Fibroblast of pulmonary artery (primary cell): Measurements from ENCODE around the gene MAIP1.

Experiments
- DNase-seq: peaks from one replicate; pipeline ENCODE4 v3.0.0-alpha.2; 2010; ENCODE audit warnings: low read depth
- H3K4me3 ChIP-seq: replicated peaks from 2 replicates; pipeline ENCODE4 v1.5.1; 2011; ENCODE audit warnings: low read depth, mild to moderate bottlenecking, control low read depth, low read length, moderate library complexity
- TF ChIP-seq, protein P1 (sequence below): IDR thresholded peaks from 2 replicates; pipeline ENCODE4 v1.5.1; 2011; ENCODE audit warnings: mild to moderate bottlenecking, control low read depth, low read length, inconsistent platforms; ENCODE audit errors: missing control alignments

MAIP1 gene

DNA sequence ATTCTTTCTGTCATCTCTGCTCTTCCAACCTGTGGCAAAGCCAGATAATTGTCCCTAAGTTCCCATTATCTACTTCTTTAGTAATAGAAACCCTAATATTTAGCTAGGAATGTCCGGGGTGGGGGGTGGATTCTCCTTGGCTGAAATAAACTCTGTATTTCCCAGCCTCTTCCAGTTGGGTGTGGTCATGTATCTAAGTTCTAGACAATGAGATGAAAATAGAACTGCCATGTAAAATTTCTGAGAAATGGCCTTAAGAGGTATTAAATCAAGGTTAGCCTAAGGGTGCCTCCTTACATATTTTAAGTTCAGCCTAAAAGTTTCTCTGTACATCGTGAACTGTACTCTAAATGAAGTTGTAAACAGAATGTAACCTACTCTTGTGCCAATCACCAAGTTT is 39.5 kb downstream of the MAIP1 start:
- H3K4me3 ChIP-seq, result no peak overlapping the region
- no peak for DNase-seq
- TF ChIP-seq, protein P1, sequence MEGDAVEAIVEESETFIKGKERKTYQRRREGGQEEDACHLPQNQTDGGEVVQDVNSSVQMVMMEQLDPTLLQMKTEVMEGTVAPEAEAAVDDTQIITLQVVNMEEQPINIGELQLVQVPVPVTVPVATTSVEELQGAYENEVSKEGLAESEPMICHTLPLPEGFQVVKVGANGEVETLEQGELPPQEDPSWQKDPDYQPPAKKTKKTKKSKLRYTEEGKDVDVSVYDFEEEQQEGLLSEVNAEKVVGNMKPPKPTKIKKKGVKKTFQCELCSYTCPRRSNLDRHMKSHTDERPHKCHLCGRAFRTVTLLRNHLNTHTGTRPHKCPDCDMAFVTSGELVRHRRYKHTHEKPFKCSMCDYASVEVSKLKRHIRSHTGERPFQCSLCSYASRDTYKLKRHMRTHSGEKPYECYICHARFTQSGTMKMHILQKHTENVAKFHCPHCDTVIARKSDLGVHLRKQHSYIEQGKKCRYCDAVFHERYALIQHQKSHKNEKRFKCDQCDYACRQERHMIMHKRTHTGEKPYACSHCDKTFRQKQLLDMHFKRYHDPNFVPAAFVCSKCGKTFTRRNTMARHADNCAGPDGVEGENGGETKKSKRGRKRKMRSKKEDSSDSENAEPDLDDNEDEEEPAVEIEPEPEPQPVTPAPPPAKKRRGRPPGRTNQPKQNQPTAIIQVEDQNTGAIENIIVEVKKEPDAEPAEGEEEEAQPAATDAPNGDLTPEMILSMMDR, result no peak

DNA sequence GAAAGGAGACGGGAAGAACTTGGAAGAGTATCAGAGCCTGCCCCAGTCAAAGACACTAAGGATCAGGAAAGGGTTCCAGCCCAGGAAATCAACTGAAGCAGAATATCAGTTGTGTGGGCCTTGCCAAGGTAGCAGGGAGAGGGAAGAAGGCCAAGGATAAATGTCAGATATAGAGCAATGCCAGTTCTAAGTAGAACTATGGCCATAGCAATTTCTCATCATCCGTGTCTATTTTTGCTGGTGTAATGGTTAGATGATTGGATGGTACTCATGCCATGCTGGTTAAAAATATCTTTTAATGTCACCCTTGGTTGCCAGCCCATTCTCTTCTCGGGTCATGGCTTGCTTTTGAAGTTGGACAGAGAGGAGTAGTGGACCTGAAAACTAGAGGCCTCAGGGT is 41.9 kb downstream of the MAIP1 start:
- TF ChIP-seq, protein P1, result no peak
- no peak overlapping the region for H3K4me3 ChIP-seq
- DNase-seq, result no peak

DNA sequence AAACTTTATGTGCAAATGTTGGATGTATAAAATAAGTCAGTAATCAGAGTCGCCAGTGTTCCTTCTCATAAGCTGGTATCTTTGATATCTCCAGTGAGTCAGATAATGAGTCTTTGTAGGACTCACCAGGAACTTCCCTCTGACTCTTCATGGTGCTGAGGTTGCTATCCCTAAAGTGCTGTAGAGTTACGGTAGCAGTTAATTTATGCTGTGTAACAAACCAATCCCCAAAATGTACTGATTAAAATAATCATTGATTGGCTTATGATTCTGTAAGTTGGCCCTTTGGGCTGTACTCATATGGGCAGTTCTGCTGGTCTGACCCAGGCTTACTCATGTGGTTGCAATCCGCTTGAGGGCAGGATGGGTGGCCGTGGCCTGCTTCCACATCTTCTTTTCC is 43.8 kb downstream of the MAIP1 start:
- no peak for DNase-seq
- no peak overlapping the region for H3K4me3 ChIP-seq
- TF ChIP-seq, protein P1, result no peak

DNA sequence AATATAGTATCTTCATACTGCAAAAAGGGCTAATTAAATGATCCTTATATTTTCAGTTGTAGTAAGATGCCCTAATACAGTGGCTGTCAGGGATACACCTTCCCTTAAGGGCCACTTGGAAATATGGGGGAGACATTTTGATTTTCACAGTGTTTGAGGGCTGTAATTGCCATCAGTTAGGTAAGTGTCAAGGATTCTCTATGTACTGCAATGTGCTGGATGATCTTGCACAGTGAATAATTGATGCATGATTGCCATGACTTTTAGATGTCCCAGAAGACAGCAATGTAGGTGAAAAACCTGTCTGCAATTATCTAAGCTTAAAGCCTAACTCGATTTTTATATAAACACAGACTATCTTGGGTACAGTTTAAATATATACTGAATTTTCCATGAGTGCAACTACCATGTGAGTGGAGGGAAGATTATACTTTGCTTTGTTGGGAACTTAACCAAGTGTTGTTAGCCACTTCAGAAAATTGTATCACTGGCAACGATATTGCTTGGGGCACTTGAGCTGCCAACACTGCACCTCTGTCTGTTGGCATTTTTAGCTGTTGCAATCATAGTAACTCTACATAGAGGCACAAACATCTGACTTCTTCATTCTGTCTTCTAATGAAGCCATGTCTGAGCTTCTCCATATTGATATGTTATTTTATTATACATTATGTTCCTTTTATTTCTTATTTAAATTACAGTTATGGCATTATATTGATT is 45.2 kb downstream of the MAIP1 start:
- no peak overlapping the region for H3K4me3 ChIP-seq
- no peak for DNase-seq
- TF ChIP-seq, protein P1, result no peak

DNA sequence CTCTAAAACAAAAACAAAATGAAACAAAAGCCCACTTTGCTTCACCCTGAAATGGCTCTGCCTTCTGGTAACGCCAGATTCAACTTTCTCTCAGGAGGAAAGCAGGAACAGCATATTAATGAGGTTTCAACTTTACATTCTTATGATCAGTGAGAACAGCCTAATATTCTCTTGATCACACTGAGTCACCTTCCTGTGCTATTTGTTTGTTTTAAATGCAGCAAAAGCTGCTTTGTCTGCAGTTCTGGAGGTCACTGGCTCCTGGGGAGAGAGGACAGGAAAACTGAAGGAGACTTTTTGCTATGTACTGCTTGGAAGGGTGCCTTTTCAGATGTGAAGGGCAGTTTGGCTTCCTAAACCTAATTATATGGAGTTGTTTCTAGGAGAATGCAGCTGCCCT is 48.1 kb downstream of the MAIP1 start:
- TF ChIP-seq, protein P1, result no peak
- DNase-seq, result peak; percentile 13
- no peak overlapping the region for H3K4me3 ChIP-seq

DNA sequence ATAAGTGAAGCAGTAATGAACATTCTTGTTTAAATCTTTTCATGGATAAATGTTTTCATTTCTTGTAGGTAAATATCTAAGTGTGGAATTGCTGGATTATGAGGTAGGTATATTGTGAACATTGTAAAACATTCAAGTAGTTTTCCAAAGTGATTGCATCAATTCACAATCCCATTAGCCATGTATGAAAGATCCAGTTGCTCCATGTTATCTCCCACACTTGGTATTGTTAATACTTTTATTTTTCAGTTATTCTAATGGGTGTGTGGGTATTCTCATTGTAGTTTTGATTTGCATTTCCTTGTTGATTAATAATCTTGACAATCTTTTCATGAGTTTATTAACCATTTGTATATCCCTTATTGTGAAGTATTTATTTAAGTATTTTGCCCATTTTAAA is 50.3 kb downstream of the MAIP1 start:
- TF ChIP-seq, protein P1, result no peak
- no peak overlapping the region for H3K4me3 ChIP-seq
- no peak for DNase-seq

DNA sequence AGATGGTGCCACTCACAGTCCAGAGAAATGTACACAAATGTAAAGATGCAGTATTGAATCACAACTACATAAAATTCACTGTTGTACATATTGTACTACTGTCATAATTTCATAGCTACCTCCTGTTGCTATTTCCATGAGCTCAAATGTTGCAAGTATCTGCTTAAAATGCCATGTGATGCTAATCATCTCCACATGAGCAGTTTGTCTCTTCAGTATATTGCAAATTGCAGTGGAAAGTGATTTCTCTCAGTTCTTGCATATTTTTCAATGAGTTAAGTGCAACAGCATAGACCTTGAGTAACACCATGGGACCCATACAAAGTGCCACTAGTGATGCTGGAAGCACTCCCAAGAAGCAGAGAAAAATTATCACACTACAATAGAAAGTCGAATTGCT is 51.9 kb downstream of the MAIP1 start:
- DNase-seq, result no peak
- no peak overlapping the region for H3K4me3 ChIP-seq
- TF ChIP-seq, protein P1, result no peak
